A204.1 (cell line): Measurements from ENCODE around the gene PDE9A.

ENCODE experiments used
- FAIRE-seq: peaks from 2 replicates; lab custom pipeline; 2012; peaks lifted over from hg19 to GRCh38; lab: Jason Lieb, UNC

PDE9A gene

DNA sequence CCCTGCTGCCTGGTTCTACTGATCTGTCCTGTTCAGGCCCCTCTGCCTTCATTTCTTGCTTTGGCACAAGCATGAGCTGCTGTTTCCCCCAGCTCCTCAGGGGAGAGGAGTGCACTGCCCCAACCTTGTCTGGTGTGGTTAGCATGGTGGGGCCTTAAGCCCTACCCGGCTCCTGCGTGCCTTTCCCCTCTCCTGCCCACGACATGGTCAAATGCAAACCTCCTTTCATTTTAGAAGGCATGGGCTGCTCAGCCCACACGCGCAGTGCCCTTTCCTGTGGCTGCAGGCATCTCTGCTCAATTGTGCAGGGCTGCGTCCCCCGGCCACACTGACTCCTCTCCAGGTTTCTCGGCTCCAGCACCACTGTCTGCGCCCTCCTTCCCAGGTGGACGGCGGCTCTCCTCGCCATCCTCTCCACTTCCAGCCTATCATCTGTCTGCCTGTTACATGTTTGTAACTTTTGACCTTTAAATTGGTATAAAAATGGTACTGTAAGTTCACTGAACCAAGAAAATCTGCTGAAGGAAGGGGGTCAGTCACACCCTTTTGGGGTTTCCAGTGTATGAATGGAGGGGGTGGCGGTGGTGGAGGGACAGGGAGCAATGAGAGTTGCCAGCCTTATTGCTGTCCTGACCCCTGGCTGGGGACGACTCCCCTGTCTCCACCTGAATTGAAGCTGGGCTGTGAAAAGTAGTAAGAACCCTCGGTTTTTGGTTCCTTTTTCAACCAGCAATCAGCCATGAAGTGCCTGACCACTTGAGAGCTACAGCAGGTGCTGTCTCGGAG is 5.1 kb downstream of the PDE9A start:
- no peak for FAIRE-seq

DNA sequence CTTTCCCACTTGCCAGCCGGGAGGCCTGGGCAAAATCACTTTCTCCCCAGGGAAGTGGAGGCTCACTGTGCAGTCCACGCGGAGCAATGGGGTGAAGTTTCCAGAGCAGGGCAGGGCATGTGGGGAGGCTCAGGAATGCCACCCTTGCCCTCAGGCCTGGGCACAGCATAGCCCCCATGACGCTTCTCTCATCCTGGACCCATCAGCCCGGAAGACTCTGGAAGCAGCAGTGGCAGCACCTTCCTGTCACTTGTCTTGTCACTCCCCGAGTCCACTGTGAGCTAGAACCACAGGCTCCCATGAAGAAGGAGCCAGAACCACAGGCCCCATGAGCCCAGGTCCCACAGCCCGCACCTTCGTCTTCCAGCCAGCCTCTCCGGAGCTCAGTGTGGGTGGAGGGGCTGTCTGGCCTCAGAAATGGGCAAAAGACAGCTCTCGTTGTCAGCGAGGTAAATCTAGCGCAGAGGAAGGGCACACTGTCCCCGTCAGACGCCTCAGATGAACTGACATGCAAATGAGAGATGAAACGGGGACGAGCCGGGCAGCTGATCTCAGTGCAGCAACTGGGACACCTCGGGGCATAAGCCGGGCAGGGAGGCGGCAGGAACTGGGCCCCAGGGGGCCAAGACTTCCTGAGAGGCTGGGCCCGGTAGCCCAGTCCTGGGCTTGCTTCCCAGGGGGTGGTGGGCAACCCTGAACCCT is 6.1 kb downstream of the PDE9A start:
- FAIRE-seq: no peak

DNA sequence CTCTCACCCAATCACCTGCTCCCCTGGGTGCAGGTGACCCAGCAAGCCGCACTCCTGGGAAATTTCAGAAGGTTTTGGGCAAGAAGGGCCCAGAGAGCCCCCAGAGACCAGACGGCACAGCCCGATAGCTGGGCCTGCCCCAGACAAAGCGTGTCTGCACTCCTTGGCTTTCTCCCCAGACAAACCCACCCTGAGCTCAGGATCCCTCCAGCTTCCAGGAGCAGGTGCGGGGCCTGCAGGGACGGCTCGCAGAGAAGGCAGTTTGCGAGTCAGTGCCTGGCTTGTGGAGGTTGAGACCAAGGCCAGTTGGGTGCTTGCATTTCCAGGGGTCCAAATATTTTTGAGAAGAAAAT is 6.7 kb downstream of the PDE9A start:
- no peak for FAIRE-seq

DNA sequence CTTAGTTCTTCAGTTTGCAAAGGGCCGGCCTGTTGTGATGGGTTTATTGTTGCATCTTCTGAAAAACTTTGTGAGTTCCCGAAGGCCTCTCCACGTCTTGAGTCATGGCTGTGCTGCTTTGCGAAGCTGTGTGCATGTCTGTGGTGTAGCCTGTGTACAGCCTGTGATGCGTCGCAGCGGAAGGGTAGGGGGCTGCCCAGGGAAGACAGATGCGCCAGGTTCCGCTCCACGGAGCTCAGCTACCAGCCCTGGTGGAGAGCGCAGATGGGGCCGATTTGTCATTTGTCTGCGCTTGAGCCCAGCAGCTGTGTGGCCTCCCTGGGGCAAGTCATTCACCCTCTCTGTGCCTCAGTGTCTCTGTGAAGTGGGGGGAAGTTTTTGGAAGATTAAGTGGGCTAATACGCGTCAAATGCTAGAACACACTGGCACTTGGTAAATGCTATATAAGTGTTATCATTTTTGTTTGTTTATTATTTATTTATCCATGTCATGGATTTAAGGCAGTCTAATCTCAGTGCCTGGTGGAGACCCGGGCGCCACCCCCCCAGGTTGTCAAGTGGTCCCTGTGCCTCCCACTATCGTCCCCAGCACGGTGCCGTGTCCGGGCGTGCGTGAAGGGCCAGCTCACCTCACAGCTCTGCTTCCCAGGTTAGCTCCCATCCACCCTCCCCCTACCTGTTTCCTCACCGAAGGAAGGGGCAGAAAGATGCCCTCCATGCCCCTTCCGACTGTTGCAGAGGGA is 8.4 kb downstream of the PDE9A start:
- FAIRE-seq: no peak

DNA sequence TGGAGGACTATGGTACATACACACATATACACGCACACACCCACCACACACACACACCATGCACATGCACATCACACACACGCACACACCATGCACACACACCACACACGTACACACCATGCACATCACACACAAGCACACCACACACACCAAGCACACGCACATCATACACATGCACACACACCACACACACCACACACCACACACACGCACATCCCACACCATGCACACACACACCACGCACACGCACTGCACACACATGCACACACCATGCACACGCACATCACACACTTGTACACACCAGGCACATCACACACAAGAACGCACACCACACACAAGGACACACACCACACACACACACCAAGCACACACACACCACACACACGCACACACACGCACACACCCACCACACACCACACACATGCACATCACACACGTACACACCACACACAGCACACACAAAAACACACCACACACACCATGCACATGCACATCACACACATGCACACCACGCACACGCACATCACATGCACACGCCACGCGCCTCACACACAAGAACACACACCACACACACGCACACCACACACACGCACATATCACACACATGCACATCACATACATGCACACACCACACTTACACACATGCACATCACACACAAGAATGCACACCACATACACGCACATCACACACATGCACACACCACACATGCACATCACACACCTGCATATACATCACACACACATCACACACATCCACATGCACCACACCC is 9.2 kb downstream of the PDE9A start:
- no peak for FAIRE-seq

DNA sequence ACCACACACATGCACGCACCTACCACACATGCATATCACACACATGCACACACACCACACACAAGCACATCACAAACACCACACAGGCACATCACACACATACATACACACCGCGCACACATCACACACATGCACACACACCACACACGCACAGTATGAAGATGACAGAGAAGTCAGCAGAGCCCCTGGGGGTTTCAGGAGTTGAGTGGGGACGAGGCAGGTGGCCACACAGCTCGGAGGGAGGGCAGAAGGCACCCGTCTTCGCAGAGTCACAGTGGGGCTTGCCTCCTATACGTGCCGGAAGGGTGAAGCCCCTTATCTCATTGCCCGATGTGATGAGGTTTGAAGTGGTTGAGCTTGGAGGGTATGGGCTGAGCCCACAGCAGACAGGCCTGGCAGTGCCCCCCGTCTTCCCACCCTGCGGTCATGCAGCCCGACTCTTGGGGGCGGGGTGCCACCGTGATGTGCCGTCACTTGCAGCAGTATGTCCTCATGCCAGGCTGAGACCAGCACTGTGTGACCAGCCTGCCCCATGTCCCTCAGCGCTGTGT is 9.9 kb downstream of the PDE9A start:
- FAIRE-seq: no peak

DNA sequence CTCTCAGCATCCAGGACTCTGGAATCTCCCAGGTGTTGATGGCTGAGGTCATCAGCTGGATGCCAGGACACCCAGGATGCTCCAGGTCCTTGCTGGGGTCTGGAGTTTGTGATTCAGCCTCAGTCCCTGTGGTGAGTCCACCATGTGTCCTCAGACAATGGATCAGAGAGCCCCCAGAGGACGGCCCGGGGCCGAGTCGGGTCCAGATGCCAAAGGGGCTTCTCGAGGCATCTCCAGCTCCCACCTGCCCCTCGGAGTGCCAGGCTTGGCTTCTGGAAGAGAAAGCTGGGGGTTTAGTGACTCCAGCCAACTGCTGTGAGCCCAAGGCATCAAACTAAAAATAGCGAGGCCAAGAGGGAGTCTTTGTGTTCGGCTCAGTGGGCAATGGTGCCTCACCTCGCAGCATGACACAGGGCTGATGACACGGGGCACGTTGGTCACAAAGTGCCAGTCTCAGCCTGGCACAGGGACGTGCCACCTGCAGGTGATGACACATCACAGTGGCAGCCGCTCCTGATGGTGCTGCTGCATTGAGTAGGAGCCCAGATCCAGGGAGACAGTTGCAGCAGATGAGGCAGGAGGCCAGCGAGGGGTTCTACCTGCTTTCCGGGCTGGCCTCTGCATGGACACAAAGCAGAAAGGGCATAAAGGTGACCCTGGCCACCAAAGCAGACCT is 10.6 kb downstream of the PDE9A start:
- FAIRE-seq: no peak

DNA sequence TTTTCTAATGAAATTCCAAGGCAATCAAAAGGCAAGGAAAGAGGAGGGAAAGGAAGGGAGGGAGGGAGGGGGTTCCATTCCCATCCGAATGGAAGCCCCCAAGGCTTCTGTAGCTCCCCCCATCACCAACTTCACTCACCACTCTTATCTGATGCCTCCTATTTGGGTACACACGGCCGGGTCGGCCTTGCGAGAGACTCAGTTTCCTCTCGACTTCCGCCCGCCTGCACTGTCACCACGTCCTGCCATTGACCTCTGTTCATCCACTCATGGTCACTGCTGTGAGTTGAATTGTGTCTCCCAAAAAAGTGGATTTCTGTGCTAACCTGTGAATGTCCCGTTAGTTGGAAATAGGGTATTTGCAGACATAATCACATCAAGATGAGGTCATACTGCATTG is 11.2 kb downstream of the PDE9A start:
- no peak for FAIRE-seq

DNA sequence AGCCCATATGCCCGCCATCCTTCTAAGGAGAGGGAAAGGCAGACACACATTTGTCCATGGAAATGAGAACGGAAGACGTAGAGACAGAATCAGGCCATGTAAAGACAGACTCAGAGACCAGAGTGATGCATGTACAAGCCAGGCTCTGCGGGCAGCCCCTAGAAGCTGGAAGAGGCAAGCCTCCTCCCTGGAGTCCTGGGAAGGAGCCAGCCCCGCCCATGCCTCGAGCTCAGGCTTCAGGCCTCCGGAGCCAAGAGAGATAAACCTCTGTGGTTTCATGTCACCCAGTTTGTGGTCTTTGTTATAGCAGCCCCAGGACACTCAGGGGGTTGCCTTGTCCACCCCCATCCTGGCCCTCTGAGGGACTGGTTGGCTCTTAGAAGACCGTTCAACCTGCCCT is 11.6 kb downstream of the PDE9A start:
- no peak for FAIRE-seq

DNA sequence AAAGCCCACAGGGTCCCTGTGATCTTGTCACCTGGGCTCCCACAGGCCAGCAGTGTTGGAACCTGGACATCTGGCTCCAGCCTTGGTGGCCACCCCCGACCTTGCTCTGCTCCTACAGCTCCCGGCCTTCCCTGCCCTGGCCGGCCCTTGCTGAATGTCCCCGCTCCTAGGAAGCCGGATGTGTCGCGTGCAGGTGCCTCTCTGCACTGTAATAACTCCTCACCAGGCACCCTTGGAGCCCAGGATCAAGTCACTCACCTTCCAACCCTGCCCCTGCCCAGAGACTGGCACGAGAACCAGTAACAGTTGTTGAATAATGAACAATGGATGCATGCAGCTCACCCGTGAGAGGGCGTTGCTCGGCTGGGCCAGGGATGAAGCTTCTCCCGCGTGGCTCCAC is 12.1 kb downstream of the PDE9A start:
- no peak for FAIRE-seq

DNA sequence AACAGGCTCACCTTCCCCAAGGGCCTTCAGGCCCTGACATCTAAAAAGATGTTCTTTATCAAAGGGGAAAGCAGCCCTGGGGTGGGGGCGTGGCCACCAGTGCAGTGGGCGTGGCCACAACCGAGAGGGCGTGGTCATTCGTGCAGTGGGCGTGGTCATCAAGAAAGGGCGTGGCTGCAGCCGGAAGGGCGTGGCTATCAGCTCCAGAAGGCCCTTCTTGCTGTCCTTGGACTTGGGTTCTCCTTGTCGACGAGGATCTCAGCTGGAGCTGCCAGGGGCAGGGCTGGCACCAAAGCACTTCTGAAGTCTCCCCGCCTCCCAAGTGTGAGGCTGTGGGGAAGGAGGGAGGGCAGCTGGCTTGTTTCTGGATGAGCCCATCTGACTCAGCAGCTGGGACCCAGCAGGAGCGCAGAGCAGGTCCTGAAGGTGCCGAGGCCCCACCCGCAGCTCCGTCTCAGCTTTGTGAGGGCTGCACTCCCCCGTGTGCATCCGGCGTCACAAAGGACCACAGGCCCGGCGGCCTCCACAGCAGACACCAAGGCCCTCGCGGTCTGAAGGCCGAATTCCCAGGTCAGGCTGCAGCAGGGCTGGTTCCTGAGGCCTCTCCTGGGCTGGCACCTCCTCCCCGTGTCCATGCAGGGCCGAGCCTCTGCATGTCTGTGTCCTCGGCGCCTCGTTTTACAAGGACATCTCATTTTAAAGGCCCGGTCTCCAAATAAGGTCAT is 12.8 kb downstream of the PDE9A start:
- FAIRE-seq: no peak

DNA sequence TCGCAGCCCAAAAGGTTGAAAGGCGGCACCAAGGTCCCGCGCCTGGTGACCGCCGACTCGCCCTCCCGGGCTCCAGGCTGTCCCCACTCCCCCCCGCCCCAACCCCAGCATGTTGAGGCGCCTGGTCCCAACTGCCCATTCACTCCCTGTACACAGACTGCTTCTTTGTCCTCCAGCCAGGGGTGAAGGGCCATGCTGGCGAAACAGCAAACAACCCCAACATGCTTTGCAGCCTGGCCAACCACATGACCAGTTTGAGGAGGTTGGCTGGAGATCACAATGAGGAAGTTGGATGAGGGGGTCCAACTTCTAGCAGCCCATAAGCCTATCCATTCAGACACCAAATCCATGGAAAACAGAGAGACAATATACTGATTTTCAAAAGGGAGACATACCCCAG is 13.5 kb downstream of the PDE9A start:
- no peak for FAIRE-seq

DNA sequence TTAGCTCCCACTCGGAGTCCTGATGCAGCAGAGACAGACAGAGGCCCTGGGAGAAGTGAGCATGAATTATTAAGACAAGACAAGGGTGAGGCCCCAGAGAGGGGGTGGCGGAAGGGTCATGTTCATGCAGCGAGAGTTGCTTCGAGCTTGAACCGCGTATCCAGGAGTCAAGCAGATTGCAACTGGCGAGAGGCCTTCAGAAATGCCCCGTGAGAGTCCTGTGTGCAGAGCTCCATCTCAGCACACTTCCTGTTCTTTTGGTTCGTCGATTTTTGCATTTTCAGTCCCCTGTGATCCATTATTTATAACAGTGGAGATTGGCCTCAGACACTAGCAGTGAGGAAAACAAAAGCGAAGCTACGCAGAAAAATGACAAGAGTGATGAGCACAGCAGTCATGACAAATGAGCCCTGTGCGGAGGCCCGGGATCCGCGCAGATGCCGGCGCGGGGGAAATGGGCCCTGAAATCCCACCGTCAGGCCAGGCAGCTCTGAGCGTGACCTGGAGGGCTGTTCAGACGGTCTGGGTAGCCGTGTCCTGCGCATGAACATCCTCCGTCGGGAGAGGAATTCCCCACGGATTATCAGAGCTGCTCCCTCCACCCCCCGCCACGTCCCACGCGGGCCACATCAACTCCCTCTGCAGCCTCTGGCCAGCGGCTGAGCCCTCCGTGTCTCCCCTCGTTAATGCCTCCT is 15.0 kb downstream of the PDE9A start:
- FAIRE-seq: no peak

DNA sequence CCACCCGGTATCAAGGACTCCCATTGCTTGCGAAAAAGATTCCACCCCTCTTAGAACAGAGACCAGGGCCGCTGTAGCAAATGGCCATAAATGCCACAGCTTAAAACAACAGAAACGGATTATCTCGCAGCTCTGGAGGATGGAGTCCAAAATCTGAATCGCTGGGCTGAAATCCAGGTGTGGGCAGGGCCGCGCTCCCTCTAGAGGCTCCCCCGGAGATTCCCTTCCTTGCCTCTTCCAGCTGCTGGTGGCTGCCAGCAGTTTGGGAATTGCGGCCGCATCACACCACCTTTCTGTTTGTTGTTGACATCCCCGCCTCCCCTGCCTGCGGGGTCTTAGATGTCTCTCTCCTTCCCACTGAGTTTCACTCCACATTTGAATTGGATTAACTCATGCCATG is 15.6 kb downstream of the PDE9A start:
- no peak for FAIRE-seq

DNA sequence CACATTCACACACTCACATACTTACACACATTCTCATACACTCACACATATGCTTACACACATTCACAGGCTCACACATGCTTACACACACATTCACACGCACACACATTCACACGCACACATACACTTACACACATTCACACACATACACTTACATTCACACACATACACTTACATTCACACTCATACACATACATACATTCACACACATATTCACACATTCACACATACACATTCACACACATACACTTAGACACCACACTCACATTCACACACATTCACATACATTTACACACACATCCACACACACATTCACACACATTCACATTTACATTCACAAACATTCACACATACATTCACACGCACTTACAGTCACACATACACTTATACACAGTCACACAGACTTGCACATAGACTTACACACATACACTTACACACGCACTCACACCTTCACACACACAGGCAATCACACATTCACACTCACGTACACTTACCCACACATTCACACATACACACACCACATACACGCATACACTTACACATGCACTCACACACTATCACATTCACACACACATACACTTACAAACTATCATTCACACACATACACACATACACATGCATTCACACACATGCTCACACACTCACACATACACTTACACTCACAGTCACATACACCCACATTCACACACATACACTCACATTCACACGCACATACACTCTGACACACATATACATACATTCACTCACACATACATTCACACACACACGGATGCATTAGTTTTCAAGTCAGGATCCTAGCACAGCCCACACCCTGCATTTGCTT is 16.8 kb downstream of the PDE9A start:
- no peak for FAIRE-seq

DNA sequence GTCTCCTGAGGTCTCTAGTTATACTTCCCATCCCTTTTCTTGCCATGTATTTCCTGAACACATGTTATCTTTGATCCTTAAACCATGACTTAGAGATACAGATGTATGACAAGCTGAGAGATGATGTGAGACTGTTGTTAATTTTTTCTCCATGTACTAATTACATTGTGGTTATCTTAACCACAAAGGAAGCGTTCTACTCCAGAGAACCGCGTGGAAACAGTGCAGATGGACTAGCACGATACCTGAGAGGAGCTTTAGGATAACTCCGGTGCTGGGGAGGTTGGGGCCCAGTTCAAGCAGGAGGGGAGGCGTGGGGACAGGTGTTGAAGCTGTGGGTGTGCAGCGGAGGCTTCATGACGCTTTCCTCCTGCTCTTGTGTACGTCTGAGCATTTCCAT is 17.5 kb downstream of the PDE9A start:
- no peak for FAIRE-seq

DNA sequence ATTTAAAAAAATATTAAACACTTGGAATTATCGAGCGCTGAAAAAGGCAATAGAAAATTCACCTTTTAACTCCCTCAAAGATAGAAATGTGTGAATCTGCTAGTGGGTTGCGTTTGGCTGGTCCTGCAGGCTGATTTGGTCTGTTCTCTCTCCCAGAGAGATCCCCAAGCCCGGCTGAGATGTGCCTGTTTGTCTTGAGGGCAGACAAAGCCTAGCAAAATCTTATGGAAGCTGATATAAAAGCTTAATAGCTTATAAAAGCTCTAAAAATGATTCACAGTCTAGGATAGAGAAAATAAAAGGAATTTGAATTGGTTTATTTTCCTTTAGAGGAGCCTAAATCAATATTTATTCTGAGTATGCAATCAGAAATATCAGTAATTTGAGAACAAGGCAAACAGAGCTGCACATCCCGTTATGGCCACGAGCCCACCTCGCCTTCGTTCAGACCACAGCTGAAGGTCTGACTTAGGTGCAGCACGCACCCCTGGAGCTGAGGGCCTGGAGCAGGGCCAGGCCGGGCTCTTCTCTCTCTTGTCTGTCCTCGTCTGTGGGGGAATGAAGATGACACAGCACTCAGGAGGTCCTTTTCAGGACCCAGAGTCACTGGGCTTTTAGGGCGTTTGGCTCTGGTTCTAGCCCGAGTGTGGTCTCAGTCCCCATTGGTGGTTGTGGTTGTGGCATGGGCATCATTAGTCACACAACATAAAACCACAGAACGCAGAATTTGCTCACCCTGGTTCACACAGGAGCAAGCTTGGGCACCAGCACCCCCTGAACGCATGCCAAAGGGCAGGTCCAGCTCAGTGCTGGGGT is 18.6 kb downstream of the PDE9A start:
- FAIRE-seq: no peak

DNA sequence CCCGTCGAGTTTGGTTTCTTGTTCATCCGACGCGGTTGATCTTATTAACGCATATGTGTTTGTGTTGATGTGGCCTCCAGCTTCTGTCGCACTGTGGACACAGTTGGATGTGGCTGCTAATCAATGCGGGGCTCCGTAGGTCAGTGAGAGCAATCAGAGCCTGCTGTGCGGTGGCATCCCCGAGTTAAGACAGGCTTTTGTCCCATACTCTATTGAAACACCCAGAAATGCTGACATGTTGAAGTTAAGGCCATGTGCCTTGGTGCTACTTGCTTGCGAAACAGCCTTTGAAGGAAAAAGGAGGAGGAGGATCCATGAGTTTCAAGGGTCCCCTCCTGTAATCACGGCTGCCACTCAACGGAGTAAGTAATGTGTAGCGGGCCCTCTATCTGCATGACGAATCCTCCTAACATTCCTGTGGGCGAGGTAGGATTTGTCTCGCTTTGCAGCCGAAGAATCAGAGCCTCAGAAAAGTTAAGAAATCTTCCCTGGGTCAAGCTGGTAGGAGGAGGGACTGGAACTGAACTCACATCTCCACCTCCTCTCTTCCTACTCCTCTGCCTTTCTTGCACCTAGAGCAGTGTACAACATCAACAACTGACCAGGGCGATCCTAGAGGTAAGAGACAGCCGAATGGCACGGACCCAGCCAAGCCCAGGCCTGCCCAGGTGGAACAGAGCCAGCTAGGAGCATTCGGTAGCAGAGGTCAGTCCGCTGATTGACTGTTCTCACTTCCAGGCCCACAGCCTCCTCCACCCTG is 19.5 kb downstream of the PDE9A start:
- FAIRE-seq: no peak
